Fibroblast of skin of right quadriceps (primary cell): ENCODE measurements around the gene CLTCL1.
"Not testable (repeated sequence)": the region's sequence is repeated elsewhere in the genome, so short reads cannot be mapped to it uniquely, and the experiment has no call there.

Source experiments
- DNase-seq: peaks from one replicate; pipeline ENCODE4 v3.0.0-alpha.2; 2013

The CLTCL1 gene

DNA sequence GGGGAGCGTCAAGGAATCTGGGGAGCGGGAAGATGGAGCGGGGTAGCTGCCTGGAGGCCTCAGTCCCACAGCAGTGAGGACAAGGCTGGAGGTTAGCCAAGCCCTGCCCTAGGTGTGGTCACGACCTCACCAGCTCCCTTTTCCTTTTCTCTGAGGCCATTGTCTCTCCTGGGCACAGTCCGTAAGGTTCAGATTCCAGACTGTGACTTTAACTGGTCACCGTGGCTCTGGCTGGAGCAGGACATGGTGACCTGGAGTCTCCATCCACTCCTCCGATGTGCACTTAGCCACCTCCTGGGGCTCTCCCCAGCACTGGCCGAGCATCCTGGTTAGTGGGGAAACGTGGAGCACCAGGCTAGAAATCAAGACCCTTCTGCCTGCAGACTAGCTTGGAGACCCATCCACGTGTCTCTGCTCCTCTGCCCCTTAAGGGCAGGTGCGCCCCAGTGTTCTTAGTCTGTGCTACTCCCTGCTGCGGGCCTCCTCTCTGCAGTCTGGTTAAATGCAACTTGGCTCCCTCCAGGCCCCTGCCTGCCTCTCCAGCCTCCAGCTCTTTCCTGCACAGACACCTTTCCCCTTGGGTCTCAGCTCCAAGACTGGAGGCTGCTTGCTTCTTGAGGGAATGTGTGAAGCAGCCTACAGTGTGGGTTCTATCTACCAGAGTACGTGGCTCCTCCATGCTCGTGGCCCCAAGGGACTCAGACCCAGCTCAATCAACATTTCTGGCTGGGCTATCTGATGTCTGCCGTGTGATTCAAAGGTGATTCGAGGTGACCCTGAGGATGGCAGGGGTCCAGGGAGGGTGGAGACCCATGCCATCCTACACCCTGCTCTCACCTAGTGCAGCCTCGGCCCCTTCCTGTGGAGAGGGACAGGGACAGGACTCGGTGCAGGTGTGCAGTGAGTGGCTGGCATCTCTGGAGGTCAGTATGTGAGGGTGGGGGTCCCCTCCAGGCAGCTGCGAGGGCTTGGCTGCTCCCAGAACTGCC, 118.2 kb downstream of the CLTCL1 start:
- no peak for DNase-seq

GRCh38 chr22:19172213-19173046, 119.1 kb downstream of the CLTCL1 start:
- no peak for DNase-seq

DNA sequence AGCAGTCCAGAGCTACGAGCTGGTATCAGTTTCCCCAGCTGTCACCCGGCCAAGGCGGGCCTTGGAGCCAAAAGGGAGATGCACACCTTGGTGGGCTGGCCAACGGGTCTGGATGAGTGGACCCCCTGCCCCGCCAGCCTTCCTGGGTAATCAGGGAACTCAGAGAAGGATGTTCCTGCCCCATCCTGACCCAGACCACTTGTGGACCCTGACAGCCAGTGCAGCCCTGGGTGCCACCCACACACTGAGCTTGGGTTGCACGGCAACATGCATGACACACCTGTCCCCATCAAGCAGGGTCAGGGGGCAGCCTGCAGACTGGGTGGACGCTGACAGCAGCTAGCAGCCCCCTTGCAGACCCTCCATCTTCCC, 121.6 kb downstream of the CLTCL1 start:
- no peak for DNase-seq

- DNase-seq, result no peak
Measured at GRCh38 chr22:19169002-19169946, 122.2 kb downstream of the CLTCL1 start.

DNA sequence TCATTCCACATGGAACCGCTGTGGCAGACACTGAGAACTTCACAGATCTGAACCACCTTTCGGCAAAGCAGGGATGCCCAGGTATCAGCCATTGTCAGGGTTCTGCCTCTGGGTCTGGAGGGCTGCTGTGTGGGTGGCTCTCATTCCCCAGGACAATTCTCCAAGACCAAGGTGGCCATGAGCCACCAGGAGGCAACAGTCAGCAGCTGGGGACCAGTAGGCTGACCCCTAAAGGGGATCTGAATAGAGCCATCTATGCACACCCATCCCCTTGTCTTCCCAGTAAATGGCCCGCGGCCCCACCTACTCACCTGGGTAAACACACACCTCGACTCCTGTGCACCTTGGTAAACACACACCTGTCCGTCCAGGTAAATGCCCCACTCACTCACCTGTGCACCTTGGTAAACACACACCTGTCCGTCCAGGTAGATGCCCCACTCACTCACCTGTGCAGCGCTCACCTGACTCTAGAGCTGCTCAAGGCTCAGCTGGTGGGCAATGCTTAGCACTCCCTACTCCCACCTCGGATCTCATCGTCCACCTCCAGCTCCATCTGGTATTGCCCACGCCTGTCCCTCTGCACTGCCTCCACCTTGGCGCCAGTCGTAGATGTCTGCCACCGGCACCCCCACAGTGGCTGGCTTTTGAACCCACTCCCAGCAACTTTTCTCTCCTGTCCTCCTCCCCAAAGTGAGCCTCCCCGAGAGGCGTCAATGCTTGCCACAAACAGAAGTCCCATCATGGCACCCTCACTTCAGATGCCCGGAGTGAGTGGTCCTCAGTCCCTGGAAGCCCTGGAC, 123.2 kb downstream of the CLTCL1 start:
- no peak for DNase-seq

GRCh38 chr22:19167106-19167869, 124.2 kb downstream of the CLTCL1 start:
- DNase-seq, result no peak

GRCh38 chr22:19166421-19166820, 125.1 kb downstream of the CLTCL1 start:
- no peak for DNase-seq

GRCh38 chr22:19164425-19164824, 127.1 kb downstream of the CLTCL1 start:
- DNase-seq, result no peak

DNA sequence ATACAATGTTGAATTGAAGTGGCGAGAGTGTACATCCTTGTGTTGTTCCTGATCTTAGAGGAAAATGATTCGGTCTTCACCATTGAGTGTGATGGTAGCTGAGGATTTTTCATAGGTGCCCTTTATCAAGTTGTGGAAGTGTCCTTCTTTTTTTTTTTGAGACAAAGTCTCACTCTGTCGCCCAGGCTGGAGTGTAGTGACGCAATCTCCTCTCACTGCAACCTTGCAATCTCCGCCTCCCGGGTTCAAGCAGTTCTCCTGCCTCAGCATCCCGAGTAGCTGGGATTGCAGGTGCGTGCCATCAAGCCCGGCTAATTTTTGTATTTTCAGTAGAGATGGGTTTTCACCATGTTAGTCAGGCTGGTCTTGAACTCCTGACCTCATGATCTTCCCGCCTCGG, 132.9 kb downstream of the CLTCL1 start:
- DNase-seq, result not testable (repeated sequence)

DNA sequence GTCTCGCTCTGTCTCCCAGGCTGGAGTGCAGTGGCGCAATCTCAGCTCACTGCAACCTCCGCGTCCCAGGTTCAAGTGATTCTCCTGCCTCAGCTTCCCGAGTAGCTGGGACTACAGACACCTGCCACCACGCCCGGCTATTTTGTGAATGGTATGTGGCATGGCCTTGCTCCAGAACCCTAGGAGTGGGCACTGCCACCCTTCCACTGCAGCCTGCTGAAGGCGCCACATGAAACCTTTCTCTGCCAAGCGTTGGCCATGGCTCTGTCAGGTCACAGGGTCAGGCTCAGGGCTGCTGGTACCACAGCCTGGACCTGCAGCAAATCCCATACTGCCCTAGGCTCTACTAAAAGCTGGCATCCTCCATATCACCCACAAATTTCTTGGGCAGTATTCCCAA, 135.4 kb downstream of the CLTCL1 start:
- not testable (repeated sequence) for DNase-seq

- no peak for DNase-seq
Measured at GRCh38 chr22:19152942-19153883, 138.3 kb downstream of the CLTCL1 start.

GRCh38 chr22:19151329-19152191, 140.0 kb downstream of the CLTCL1 start:
- DNase-seq, result no peak

- DNase-seq, result no peak
Measured at GRCh38 chr22:19150482-19151328, 140.8 kb downstream of the CLTCL1 start.

DNA sequence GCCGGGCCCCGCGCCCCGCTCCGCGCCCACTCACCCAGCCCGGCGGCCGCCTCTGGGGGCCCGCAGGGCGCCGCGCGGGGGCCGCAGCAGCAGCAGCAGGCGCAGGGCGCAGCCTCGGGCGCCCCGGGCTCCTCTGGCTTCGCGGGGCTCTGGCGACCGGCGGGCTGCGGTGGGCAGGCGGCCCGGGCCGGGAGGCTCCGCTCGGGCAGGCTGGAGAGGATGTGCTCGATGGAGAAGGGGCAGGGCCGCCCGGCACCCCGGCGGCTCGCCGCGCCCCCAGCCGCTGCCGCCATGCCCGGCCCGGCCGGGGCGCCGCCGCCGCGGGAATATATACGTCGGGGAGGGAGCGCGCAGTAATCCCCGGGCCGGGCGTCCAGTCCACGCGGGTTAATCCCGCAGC, 141.5 kb downstream of the CLTCL1 start, which contains the start of gene GSC2:
Gene GSC2 (minus strand): TSS at position 302 of the 400 bp plus-strand sequence. CDS start 9 bp downstream, at position 293.
- no peak for DNase-seq

DNA sequence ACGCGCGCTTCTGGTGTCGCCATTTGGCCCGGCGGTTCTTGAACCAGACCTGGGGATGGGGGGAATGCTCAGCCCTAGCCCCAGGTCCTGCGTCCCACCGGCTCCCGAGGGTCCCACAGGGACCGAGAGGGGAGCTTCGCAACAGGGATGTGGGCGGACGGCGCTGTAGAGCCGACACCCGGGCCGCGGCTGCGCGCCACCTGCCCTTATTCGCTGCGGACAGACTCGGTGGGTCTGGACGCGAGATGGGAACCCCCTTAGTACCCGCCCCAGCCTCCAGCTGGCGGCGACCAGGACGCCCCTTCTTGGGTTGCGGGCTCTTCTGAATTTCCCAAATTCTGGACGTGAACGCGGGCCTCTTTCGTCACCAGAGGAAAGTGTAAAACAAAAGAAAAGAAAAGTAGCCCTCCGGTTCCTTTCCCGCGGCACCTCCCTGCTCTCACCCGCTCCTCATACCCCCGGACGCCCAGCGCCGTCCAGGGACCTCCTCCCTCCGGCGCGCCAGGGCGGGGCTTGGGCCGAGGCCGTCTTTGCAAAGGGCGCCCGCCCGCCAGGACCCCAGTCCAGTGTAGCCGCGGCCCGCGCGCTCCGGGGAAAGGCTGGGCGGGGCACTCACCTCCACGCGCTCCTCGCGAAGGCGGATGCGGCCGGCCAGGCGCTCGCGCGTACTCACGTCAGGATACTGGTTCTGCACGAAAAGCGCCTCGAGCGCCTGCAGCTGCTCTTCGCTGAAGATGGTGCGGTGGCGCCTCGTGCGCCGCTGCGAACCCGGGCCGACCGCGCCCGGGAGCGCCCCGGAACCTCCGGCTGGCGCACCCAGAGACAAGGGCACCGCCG, 142.3 kb downstream of the CLTCL1 start:
- no peak for DNase-seq

DNA sequence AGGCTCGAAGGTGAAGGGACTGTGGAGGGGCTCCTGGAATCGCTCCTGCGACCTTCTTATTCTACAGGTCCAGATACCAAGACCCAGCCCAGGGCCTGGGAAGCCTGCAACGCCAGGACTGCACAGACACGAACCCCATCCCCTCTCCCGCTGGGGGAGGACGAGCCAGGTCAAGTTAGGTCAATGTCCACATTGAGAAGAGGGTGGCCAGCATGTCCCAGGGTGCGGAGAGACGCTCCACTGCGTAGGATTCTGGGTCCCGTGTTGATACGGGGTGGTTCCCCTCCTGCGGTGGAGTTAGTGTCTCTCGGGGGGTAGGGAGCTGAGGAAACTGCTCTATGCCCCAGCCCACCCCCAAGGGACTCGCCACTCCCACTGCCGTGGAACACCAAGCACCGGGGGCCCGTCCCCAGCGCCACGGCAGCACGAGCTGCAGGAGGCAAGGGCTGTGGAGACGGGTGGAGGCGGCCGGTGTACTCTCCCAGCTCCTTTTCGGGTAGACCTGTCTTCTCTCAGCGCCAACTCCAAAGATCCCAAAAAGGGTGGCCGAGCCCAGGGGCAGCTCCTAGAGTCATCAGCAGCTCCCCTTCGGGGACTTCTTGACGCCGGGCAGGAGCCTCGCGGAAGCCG, 143.0 kb downstream of the CLTCL1 start:
- DNase-seq, result no peak
